Measurements from ENCODE around the gene C11orf71. TPM values are rescaled to one million over a fixed set of nuclear protein-coding genes. Genes with fewer than 3 reads are reported as not detected.

Gene C11orf71
- total and polyA plus RNA-seq, 9 of the 15 experiments (the other 6 are each of a cell fraction or from before 2014, with no cell fraction given), result 2.9 to 15.1 (median 9.1) TPM

- BruUV-seq (replicated peaks), result no TSS peak
- 2% methylated on average over 3 of the region's 3 CpGs for WGBS (ENCODE audit: insufficient coverage, low coverage, missing lambda C conversion rate)
- H3K9me3 ChIP-seq (replicated peaks; ENCODE audit: control insufficient read depth, insufficient read depth, low read depth, low read length), result no peaks in the 10 kb centered on the region
- DNase-seq (ENCODE audit: extremely low read depth in 1 of 4, low spot score in 3 of 4), result no peak
- in situ Hi-C loops (cut with MboI), result no loop called here
- H4K20me1 ChIP-seq (replicated peaks; ENCODE audit: control insufficient read depth, insufficient read depth, low read length), result no peaks in the 10 kb centered on the region
- FAIRE-seq, result no peak
- no peak overlapping the region for H3K27ac ChIP-seq (ENCODE audit: extremely low read depth, low read depth, low read length)
- no peak overlapping the region for H3K9ac ChIP-seq (ENCODE audit: insufficient read depth in 1 of 2, low read depth in 2 of 2, low read length in 2 of 2)
- H3K27me3 ChIP-seq (ENCODE audit: control insufficient read depth in 2 of 2, insufficient read depth in 2 of 2, low read length in 2 of 2), result peaks cover 25 to 31% of the 10 kb centered on the region in 2 experiments
- H3K9me1 ChIP-seq (ENCODE audit: control insufficient read depth, insufficient read depth, low read length), result no peaks in the 10 kb centered on the region
- intact Hi-C loops (cut with micrococcal nuclease), result no loop called here
- ChIA-PET CTCF (ENCODE audit: low intra/inter-chr PET ratio) (no interaction called here), POLR2A (interaction anchor here (1.3 to 2.8 kb wide), 2 partner anchors 10 to 35 kb away, joined by 3 to 12 read pairs; no protein-coding TSS in a partner anchor)
- no peak overlapping the region for H2AFZ ChIP-seq (ENCODE audit: low read depth, low read length)
- ATAC-seq, result no peak
- H3K36me3 ChIP-seq (ENCODE audit: control insufficient read depth, insufficient read depth, low read length), result no peaks in the 10 kb centered on the region
- no peak overlapping the region for H3K4me2 ChIP-seq (ENCODE audit: insufficient read depth, low read length)
- H3K4me3 ChIP-seq, result no peak overlapping the region
- H3K4me1 ChIP-seq (replicated peaks in 1 of 2; ENCODE audit: control insufficient read depth in 2 of 2, insufficient read depth in 2 of 2, low read length in 2 of 2), result no peaks in the 10 kb centered on the region
- TF ChIP-seq ZNF12 (CRISPR knock-in tag; IDR thresholded peaks at IDR 0.05) (no peak), ZBTB34 (CRISPR knock-in tag; IDR thresholded peaks at IDR 0.05) (no peak), ZNF778 (CRISPR knock-in tag; IDR thresholded peaks at IDR 0.05) (no peak), ZNF232 (CRISPR knock-in tag; IDR thresholded peaks at IDR 0.05) (no peak), POLR2H (tag; IDR thresholded peaks at IDR 0.05; ENCODE audit: low read depth) (no peak), NFYB (IDR thresholded peaks at IDR 0.05; ENCODE audit: extremely low read depth, insufficient read length) (no peak), TCF3 (CRISPR knock-in tag; IDR thresholded peaks at IDR 0.05) (no peak), SIRT6 (IDR thresholded peaks at IDR 0.05; ENCODE audit: low read depth, low read length) (no peak), ZNF253 (CRISPR knock-in tag; conservative IDR thresholded peaks at IDR 0.05) (no peak), L3MBTL2 (IDR thresholded peaks at IDR 0.05) (no peak), CGGBP1 (CRISPR knock-in tag; IDR thresholded peaks at IDR 0.05) (no peak), ZNF644 (tag; IDR thresholded peaks at IDR 0.05; ENCODE audit: low read depth) (no peak), HMGXB4 (CRISPR knock-in tag; IDR thresholded peaks at IDR 0.05) (no peak), NCOA2 (IDR thresholded peaks at IDR 0.05; ENCODE audit: partially characterized antibody in 2 of 2) (no peak)
- no peaks in the 10 kb centered on the region for H3K79me2 ChIP-seq (ENCODE audit: control insufficient read depth, insufficient read depth, low read length)
Observed at GRCh38 chr11:114375052-114375451, 25.3 kb downstream of the C11orf71 start.
